ENCODE data around the gene IFIT3.
"Not testable (repeated sequence)": the region's sequence is repeated elsewhere in the genome, so short reads cannot be mapped to it uniquely, and the experiment has no call there.

Gene IFIT3

DNA sequence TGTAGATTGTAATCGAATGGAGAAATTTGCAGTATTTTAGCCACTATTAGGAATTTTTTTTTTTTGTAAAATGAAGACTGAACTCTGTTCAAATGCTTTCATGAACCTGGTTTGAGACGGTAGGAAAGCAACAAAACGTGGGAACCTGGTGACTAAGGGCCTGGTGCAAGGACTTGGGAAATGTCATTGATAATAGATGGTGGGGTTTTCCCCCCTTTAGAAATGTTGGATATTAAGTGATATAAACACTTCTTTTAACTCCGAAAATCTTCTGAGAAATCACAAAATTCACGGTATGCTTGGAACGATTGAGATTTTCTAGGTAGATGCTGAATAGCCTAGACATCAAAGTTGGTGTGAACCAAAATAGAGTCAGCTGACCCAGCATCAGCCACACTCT lies 19.5 kb upstream of the IFIT3 start:
- Mint-ChIP-seq H3K4me1 (ENCODE audit: low read depth) (peaks cover under 1% of the 10 kb centered on the region), H3K36me3 (ENCODE audit: low read depth) (no peaks in the 10 kb centered on the region), H3K9me3 (no peaks in the 10 kb centered on the region), H3K27ac (no peak overlapping the region), H3K4me3 (no peak overlapping the region), H3K27me3 (ENCODE audit: low read depth) (peaks cover 26% of the 10 kb centered on the region)
- no peak for DNase-seq (ENCODE audit: low spot score)

DNA sequence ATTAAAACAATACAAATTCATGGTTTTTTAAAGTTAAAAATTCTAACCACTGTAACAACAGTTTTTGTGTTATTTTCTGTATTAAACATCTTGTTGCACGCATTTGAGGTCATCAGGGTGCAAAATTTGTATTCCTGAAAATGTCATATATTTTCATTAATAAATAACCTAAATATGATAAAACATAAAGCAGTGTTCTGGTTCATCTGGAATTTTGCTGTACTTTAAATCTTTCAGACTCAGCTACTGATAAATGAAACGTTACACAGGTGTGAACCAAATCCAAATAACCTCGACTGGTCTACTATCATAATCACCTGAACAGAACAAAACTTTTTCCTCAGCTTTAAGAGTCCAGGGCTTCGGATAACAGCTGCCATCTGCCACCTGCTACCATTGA lies 19.1 kb upstream of the IFIT3 start:
- no peak for DNase-seq (ENCODE audit: low spot score)
- H3K9me3 Mint-ChIP-seq: no peaks in the 10 kb centered on the region
- no peaks in the 10 kb centered on the region for H3K4me1 Mint-ChIP-seq (ENCODE audit: low read depth)
- H3K27ac Mint-ChIP-seq: no peak overlapping the region
- H3K36me3 Mint-ChIP-seq (ENCODE audit: low read depth): no peaks in the 10 kb centered on the region
- H3K4me3 Mint-ChIP-seq: no peak overlapping the region
- peaks cover 26% of the 10 kb centered on the region for H3K27me3 Mint-ChIP-seq (ENCODE audit: low read depth)

DNA sequence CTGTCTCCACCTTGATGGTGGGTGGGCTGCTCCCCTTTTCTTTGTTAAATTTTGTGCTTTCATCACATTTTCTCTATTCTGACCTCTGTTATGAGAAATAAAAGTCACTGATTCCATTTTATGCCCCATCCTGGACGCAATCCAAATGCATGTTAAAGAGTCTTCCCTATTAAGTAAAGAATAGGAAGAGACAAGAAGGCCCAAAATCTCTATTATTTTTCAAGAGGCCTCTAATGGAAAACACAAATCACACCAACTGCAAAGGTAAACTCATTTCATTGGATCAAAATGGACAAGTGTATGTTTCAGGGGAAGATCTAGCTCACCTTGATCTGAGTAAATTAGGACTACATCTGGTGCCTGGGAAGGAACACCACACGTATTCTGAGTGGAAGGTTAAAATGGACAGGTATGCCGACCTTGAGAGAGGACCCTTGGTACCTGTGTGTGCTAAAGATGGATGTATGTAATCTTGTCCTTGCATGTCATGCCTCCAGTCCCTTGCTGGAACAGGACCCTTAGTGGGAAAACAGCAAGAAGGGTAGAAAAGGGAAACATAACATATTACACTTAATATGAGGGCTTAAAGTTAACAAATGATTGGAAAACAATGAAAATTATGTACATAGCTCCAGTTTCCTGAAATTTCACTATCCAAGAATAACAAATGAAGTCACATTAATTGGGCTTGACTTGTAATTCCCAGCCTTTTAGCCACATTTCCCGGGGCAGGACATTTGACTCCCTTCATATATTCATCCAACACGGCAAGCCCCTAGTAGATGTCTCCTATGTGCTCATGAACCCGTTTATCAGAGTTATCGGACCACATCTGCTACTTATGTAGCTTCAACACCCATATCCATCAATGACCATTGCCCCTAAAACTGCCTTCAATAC lies 18.4 kb upstream of the IFIT3 start:
- no peaks in the 10 kb centered on the region for H3K36me3 Mint-ChIP-seq (ENCODE audit: low read depth)
- DNase-seq (ENCODE audit: low spot score): no peak
- H3K9me3 Mint-ChIP-seq: no peaks in the 10 kb centered on the region
- no peaks in the 10 kb centered on the region for H3K4me1 Mint-ChIP-seq (ENCODE audit: low read depth)
- peaks cover 20% of the 10 kb centered on the region for H3K27me3 Mint-ChIP-seq (ENCODE audit: low read depth)
- H3K4me3 Mint-ChIP-seq: no peak overlapping the region
- no peak overlapping the region for H3K27ac Mint-ChIP-seq

DNA sequence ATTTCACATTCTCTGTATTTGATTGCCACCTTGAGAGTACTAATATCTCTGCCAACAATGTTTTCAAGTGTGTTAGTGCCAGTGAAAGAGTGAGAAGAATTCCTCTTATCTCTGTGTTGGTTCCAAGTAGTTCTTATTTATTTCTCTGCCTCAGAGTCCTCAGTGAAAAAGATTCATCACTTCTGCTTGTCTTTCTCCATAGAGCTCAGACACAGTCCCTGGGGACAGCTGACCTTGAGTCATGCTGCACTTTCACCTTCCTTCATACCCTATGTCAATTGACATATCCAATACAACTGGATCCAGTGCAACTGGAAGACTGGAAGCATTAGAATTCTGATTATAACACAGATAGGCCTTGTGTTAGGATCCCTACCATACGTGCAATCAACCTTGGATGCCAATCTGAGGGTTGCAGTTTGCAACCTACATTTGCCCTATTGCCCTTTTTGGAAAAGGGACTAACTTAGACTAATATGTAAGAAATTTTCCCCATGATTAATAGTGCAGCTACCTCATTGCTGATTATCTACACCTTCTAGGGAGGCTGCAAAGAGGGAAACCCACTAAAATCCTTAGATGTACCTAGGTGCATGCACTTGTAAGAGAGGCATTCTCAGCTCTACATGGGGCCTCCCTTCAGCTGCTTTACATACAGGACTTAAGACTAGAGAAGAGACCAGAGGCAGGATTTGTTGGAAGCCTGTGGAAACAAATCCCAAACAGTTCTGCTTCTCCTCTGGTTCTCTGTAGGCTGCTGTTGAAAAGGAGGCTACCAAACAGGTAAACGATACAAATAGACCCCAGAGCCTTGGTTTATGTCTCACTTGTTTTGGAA lies 17.5 kb upstream of the IFIT3 start:
- Mint-ChIP-seq H3K27ac (no peak overlapping the region), H3K27me3 (ENCODE audit: low read depth) (peaks cover 17% of the 10 kb centered on the region), H3K4me1 (ENCODE audit: low read depth) (no peaks in the 10 kb centered on the region), H3K9me3 (no peaks in the 10 kb centered on the region), H3K36me3 (ENCODE audit: low read depth) (no peaks in the 10 kb centered on the region), H3K4me3 (no peak overlapping the region)
- no peak for DNase-seq (ENCODE audit: low spot score)

DNA sequence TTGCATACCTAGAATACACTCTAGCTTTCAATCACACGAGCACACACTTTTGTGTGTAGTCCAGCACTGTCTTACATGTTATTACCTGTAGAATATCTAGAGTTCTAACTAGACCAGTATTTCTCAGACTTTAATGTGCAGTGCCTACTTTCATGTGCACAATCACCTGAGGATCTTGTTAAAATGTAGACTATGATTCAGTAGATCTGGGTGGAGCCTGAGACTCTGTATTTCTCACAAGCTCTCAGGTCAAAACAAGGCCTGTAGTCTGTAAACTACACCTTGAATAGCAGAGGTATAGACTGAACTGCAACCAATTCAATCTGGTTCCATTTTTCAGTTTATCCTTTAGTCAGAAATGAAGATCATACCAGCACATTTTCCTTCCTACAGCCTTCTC lies 14.8 kb upstream of the IFIT3 start:
- no peak for DNase-seq (ENCODE audit: low spot score)
- Mint-ChIP-seq H3K9me3 (no peaks in the 10 kb centered on the region), H3K27me3 (ENCODE audit: low read depth) (peaks cover 20% of the 10 kb centered on the region), H3K4me3 (no peak overlapping the region), H3K4me1 (ENCODE audit: low read depth) (no peaks in the 10 kb centered on the region), H3K36me3 (ENCODE audit: low read depth) (no peaks in the 10 kb centered on the region), H3K27ac (no peak overlapping the region)

DNA sequence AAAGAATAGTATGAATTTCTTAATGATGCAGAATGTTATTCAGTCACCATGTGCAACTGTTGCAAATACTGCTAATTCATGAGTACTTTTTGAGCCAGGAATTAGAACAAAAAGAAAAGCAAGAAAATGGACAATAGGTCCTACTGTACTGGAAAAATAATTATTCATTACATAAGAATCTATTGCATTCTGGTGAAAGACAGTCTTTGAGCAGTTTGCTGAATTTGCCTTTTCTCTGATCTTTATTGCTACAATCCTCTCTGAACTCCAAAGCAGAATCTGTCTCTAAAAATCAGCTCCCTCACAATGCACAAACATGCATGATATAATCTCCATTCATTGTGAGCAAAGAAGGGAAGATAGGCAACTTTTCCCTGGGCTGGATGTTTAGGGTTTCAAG lies 13.1 kb upstream of the IFIT3 start:
- Mint-ChIP-seq H3K27me3 (ENCODE audit: low read depth) (peaks cover 32% of the 10 kb centered on the region), H3K4me3 (no peak overlapping the region), H3K36me3 (ENCODE audit: low read depth) (no peaks in the 10 kb centered on the region), H3K4me1 (ENCODE audit: low read depth) (no peaks in the 10 kb centered on the region), H3K9me3 (no peaks in the 10 kb centered on the region), H3K27ac (no peak overlapping the region)
- DNase-seq (ENCODE audit: low spot score): no peak

DNA sequence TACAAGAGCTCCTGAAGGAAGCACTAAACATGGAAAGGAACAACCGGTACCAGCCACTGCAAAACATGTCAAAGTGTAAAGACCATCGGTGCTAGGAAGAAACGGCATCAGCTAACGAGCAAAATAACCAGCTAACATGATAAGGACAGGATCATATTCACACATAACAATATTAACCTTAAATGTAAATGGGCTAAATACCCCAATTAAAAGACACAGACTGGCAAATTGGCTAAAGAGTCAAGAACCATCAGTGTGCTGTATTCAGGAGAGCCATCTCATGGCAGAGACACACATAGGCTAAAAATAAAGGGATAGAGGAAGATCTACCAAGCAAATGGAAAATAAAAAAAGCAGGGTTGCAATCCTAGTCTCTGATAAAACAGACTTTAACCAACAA lies 9.8 kb upstream of the IFIT3 start:
- H3K4me1 Mint-ChIP-seq (ENCODE audit: low read depth): not testable (repeated sequence)

DNA sequence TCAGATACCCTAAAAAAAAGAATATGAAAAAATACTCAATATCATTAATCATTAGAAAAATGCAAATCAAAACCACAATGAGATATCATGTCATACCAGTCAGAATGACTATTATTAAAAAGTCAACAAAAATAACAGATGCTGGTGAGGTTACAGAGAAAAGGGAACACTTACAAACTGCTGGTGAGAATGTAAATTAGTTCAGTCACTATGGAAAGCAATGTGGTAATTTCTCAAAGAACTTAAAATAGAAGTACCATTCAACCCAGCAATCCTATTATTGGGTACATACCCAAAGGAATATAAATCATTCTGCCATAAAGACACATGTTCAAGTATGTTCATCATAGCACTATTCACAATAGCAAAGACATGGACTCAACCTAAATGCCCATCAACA lies 2.7 kb upstream of the IFIT3 start:
- H3K27me3 Mint-ChIP-seq (ENCODE audit: low read depth): peaks cover 65% of the 10 kb centered on the region
- H3K4me3 Mint-ChIP-seq; DNase-seq (ENCODE audit: low spot score); H3K36me3 Mint-ChIP-seq (ENCODE audit: low read depth); H3K27ac Mint-ChIP-seq: not testable (repeated sequence)
- peaks cover 21% of the 10 kb centered on the region for H3K4me1 Mint-ChIP-seq (ENCODE audit: low read depth)
- peaks cover 13% of the 10 kb centered on the region for H3K9me3 Mint-ChIP-seq

More for the DNA sequence above, 9.8 kb upstream of the IFIT3 start:
- H3K27me3 Mint-ChIP-seq (ENCODE audit: low read depth): peaks cover 51% of the 10 kb centered on the region
- H3K27ac Mint-ChIP-seq; H3K4me3 Mint-ChIP-seq; H3K9me3 Mint-ChIP-seq; H3K36me3 Mint-ChIP-seq (ENCODE audit: low read depth); DNase-seq (ENCODE audit: low spot score): not testable (repeated sequence)

DNA sequence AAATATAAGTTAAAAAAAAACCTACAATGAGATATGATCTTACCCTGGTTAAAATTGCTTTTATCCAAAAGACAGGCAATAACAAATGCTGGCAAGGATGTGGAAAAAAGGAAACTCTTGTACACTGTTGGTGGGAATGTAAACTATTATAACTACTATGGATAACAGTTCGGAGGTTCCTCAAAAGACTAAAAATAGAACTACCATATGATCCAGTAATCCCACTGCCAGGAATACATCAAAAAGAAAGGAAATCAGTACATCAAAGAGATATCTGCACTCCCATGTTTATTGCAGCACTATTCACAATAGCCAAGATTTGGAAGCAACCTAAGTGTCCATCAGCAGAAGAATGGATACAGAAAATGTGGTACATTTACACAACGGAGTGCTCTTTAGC lies 1.9 kb upstream of the IFIT3 start:
- H3K4me1 Mint-ChIP-seq (ENCODE audit: low read depth): peaks cover 23% of the 10 kb centered on the region
- H3K4me3 Mint-ChIP-seq; H3K27ac Mint-ChIP-seq; DNase-seq (ENCODE audit: low spot score); H3K36me3 Mint-ChIP-seq (ENCODE audit: low read depth): not testable (repeated sequence)
- peaks cover 68% of the 10 kb centered on the region for H3K27me3 Mint-ChIP-seq (ENCODE audit: low read depth)
- peaks cover 13% of the 10 kb centered on the region for H3K9me3 Mint-ChIP-seq

DNA sequence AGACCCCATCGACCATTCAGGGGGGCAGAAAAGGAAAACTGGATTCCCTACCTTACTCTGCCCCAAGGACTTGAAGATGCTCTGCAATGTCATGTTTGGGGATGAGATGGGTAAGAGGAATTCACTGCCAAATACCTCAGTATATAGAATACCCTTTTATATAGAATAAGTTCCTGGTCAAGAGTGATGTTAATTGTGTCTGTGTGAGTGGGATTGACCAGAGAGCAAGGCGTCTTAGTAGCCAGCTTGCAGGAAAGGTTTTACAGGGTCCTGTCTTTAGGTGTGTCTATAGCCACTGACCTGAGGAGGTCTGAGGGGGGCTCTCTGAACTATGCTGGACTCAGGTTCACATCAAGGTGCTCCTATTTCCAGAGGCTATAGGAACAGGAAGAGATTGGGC lies 1.4 kb downstream of the IFIT3 start:
- H3K27ac Mint-ChIP-seq: no peak overlapping the region
- H3K4me1 Mint-ChIP-seq (ENCODE audit: low read depth): peaks cover 44% of the 10 kb centered on the region
- peak overlapping the region; percentile 92 for H3K4me3 Mint-ChIP-seq
- H3K27me3 Mint-ChIP-seq (ENCODE audit: low read depth): peaks cover 49% of the 10 kb centered on the region
- peaks cover 6% of the 10 kb centered on the region for H3K9me3 Mint-ChIP-seq
- DNase-seq (ENCODE audit: low spot score): no peak
- H3K36me3 Mint-ChIP-seq (ENCODE audit: low read depth): peaks cover 6% of the 10 kb centered on the region

DNA sequence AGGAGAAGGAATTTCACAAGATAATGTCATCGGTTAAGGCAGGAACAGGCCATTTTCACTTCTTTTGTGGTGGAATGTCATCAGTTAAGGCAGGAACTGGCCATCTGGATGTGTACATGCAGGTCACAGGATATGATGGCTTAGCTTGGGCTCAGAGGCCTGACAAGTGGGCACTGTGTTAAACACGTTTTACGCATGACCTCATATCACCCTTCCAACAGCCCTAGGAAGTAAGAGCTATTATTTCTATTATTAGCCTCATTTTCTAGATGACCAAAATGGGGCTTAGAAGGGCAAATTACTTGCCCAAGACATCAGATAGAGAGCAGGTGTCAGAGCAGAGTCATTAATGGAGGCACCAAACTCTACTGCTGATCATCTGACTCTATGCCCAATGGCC lies 2.2 kb downstream of the IFIT3 start:
- not testable (repeated sequence) for H3K27ac Mint-ChIP-seq; H3K9me3 Mint-ChIP-seq; DNase-seq (ENCODE audit: low spot score); H3K36me3 Mint-ChIP-seq (ENCODE audit: low read depth)
- peaks cover 49% of the 10 kb centered on the region for H3K27me3 Mint-ChIP-seq (ENCODE audit: low read depth)
- H3K4me3 Mint-ChIP-seq: peak overlapping the region; percentile 11
- H3K4me1 Mint-ChIP-seq (ENCODE audit: low read depth): peaks cover 48% of the 10 kb centered on the region

DNA sequence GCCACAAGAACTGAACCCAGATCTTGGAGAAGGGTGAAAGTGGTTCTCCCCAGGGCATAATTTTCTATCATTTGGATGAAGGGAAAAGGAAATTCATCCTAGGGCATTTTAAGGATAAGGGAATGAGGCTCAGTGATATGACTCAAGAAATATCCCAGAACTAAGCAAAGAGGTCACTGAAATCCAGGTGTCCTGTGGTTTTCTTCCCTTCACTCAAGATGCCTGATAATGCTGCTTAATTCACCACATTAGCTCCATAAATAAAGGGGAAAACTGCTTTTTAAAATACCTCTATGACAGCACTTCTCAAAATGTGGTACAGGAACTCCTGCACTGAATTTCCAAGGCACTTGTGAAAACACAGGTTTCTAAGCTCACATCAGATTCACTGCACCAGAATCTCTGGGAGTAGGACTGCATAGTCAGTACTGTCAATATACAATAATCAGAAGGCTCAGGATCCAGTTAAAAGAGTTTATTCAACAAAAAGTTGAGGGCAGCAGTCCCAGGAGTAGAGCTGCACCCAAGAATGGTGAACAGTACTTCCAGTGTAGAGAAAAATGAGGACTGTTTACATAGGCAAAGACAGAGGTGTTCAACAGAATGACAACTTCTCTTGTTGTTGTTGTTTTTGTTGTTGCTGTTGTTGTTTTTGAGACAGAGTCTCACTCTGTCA lies 2.9 kb downstream of the IFIT3 start:
- peaks cover 6% of the 10 kb centered on the region for H3K36me3 Mint-ChIP-seq (ENCODE audit: low read depth)
- peaks cover 4% of the 10 kb centered on the region for H3K9me3 Mint-ChIP-seq
- H3K27ac Mint-ChIP-seq: no peak overlapping the region
- peaks cover 52% of the 10 kb centered on the region for H3K4me1 Mint-ChIP-seq (ENCODE audit: low read depth)
- peaks cover 50% of the 10 kb centered on the region for H3K27me3 Mint-ChIP-seq (ENCODE audit: low read depth)
- no peak overlapping the region for H3K4me3 Mint-ChIP-seq
- DNase-seq (ENCODE audit: low spot score): no peak

DNA sequence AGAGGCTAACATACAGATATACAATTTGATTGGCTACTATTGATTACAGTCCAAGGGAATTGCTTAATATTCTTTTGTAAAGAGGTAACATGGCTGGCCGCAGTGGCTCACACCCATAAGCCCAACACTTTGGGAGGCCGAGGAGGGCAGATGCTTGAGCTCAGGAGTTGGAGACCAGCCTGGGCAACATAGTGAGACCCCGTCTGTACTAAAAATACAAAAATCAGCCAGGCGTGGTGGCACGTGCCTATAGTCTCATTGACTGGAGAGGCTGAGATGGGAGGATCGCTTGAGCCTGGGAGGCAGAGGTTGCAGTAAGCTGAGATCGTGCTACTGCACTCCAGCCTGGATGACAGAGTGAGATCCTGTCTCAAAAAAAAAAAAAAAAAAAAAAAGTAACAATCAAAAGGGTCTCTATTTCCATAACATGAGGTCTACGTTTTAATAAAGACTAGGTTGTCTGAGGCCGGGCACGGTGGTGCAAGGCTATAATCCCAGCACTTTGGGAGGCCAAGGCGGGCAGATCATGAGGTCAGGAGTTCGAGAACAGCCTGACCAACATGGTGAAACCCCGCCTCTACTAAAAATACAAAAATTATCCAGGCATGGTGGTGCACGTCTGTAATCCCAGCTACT lies 3.8 kb downstream of the IFIT3 start:
- H3K4me1 Mint-ChIP-seq (ENCODE audit: low read depth): peaks cover 55% of the 10 kb centered on the region
- peak overlapping the region; percentile 81 for H3K27ac Mint-ChIP-seq
- not testable (repeated sequence) for H3K9me3 Mint-ChIP-seq; H3K36me3 Mint-ChIP-seq (ENCODE audit: low read depth); DNase-seq (ENCODE audit: low spot score)
- H3K27me3 Mint-ChIP-seq (ENCODE audit: low read depth): peaks cover 54% of the 10 kb centered on the region
- H3K4me3 Mint-ChIP-seq: peak overlapping the region; percentile 85

All from T-helper 2 cell treated with Interferon-gamma antibody and Interleukin-4, amounts not matched to agents 5 μg/mL and 100 μg/mL, for 36 hours (primary cell).